Left lung (tissue), 10 donors: ENCODE measurements around the gene DIPK1A. TPM values are rescaled to one million over a fixed set of nuclear protein-coding genes. Genes with fewer than 3 reads are reported as not detected.
A peak's percentile ranks its signal among the peaks of the same experiment; 100 is the strongest.

Experiments
- ATAC-seq: fragments of 200-7000 bp; cut with Tn5 transposase; one replicate; pipeline ENCODE4 v1.9.1; 2020; ENCODE audit warnings: moderate library complexity
- DNase-seq, 4 donors: peaks; one replicate each; pipeline ENCODE4 v3.0.0-alpha.2; 2013 to 2020
- H3K27ac ChIP-seq, 2 donors: fragments of 200-600 bp; sonication (generic) in 1 of 2; one replicate each; pipeline versions ENCODE4 v1.5.0 to v1.8.0; 2020 to 2021
- H3K27me3 ChIP-seq, 2 donors: fragments of 200-600 bp; sonication (generic) in 1 of 2; one replicate each; pipeline versions ENCODE4 v1.5.0 to v1.8.0; 2020 to 2021
- H3K36me3 ChIP-seq, 2 donors: fragments of 200-600 bp; sonication (generic) in 1 of 2; one replicate each; pipeline versions ENCODE4 v1.5.0 to v1.8.0; 2020 to 2021
- H3K4me1 ChIP-seq, 2 donors: fragments of 200-600 bp; one replicate each; pipeline ENCODE4 v1.8.0; 2021
- H3K4me3 ChIP-seq, 2 donors: fragments of 200-600 bp; sonication (generic) in 1 of 2; one replicate each; pipeline versions ENCODE4 v1.5.0 to v1.8.0; 2020 to 2021; ENCODE audit warnings: mild to moderate bottlenecking in 1 of 2
- H3K9me3 ChIP-seq, 2 donors: fragments of 200-600 bp; sonication (generic) in 1 of 2; one replicate each; pipeline versions ENCODE4 v1.5.0 to v1.8.0; 2020 to 2021
- CTCF ChIP-seq, 2 donors: fragments of 200-600 bp; sonication (generic) in 1 of 2; IDR thresholded peaks; one replicate each; pipeline versions ENCODE4 v1.5.0 to v1.8.0; 2021; ENCODE audit warnings: antibody characterized with exemption in 2 of 2
- intact Hi-C, 2 donors: fragments of 100-400 bp; cut with DNase I; formaldehyde crosslinking; loops; one replicate each; pipeline versions ENCODE4 v1.11.2 to v1.14.2; 2022
- polyA plus RNA-seq, 6 donors: library from polyadenylated mRNA; unstranded; fragments of 120-200 nt; gene quantifications; one replicate each; pipeline ENCODE4 v1.2.1, GENCODE V29; 2013; ENCODE audit not compliant: insufficient read length in 6 of 6
- total RNA-seq, 2 donors: library from RNA; stranded (reverse); fragmentation: NEBNext Ultra II Directional; extraction: Animal tissue kit (Norgen Biotek cat#: 25700); gene quantifications; one replicate each; pipeline ENCODE4 v1.2.1, GENCODE V29; 2021
- donor health status: DM: no; HTN: yes; CAD: no.
- donor health status: DM: no; HTN: no; CAD: no.

Gene DIPK1A
- total and polyA plus RNA-seq, 8 donors: 6.8 to 14.8 (median 10.2) TPM

- H3K27me3 ChIP-seq: no peaks in the 10 kb centered on the region
- H3K9me3 ChIP-seq: peaks cover 0 to 5% of the 10 kb centered on the region in 2 donors
- intact Hi-C loops: no loop called here
- TF ChIP-seq CTCF (IDR thresholded peaks at IDR 0.05): no peak
- DNase-seq: no peak
- H3K27ac ChIP-seq: no peak overlapping the region
- H3K4me3 ChIP-seq: no peak overlapping the region
- H3K36me3 ChIP-seq: no peaks in the 10 kb centered on the region
- peaks cover 0 to 7% of the 10 kb centered on the region in 2 donors for H3K4me1 ChIP-seq
- ATAC-seq: no peak
Measured at GRCh38 chr1:92884195-92884594, 77.1 kb downstream of the DIPK1A start.

GRCh38 chr1:92883297-92883696, 78.0 kb downstream of the DIPK1A start:
- TF ChIP-seq CTCF (IDR thresholded peaks at IDR 0.05): no peak
- ATAC-seq: no peak
- H3K27me3 ChIP-seq: no peaks in the 10 kb centered on the region
- H3K9me3 ChIP-seq: no peaks in the 10 kb centered on the region
- intact Hi-C loops: no loop called here
- no peak overlapping the region for H3K27ac ChIP-seq
- peaks cover 0 to 7% of the 10 kb centered on the region in 2 donors for H3K4me1 ChIP-seq
- H3K36me3 ChIP-seq: no peaks in the 10 kb centered on the region
- H3K4me3 ChIP-seq: no peak overlapping the region
- no peak for DNase-seq

- peak; percentile 52 for ATAC-seq
- no peak overlapping the region for H3K27ac ChIP-seq
Measured at GRCh38 chr1:92882819-92883218, 78.4 kb downstream of the DIPK1A start.

GRCh38 chr1:92881391-92881790, 79.9 kb downstream of the DIPK1A start:
- no peaks in the 10 kb centered on the region for H3K27me3 ChIP-seq
- DNase-seq (no peak), ATAC-seq (no peak)
- H3K27ac ChIP-seq: no peak overlapping the region
- peaks cover 0 to 7% of the 10 kb centered on the region in 2 donors for H3K4me1 ChIP-seq
- no peaks in the 10 kb centered on the region for H3K36me3 ChIP-seq
- H3K9me3 ChIP-seq: no peaks in the 10 kb centered on the region
- H3K4me3 ChIP-seq: no peak overlapping the region
- intact Hi-C loops: no loop called here
- no peak for TF ChIP-seq CTCF (IDR thresholded peaks at IDR 0.05)

More at GRCh38 chr1:92882819-92883218, 78.4 kb downstream of the DIPK1A start:
- peak in 1 of 2 donors; percentile 21 for TF ChIP-seq CTCF (IDR thresholded peaks at IDR 0.05)
- no peak for DNase-seq
- Histone ChIP-seq H3K4me1 (peaks cover 0 to 7% of the 10 kb centered on the region in 2 donors), H3K36me3 (no peaks in the 10 kb centered on the region), H3K4me3 (no peak overlapping the region), H3K27me3 (no peaks in the 10 kb centered on the region), H3K9me3 (no peaks in the 10 kb centered on the region)
- intact Hi-C loops: no loop called here

- Histone ChIP-seq H3K4me1 (peaks cover 0 to 7% of the 10 kb centered on the region in 2 donors), H3K27me3 (no peaks in the 10 kb centered on the region), H3K27ac (no peak overlapping the region), H3K4me3 (no peak overlapping the region), H3K9me3 (no peaks in the 10 kb centered on the region), H3K36me3 (no peaks in the 10 kb centered on the region)
- DNase-seq (no peak), ATAC-seq (no peak)
- intact Hi-C loops: no loop called here
- TF ChIP-seq CTCF (IDR thresholded peaks at IDR 0.05): no peak
Measured at GRCh38 chr1:92879316-92879968, 81.8 kb downstream of the DIPK1A start.
